Right lobe of liver (tissue), 6 donors: Measurements from ENCODE around the gene STAT5B. TPM values are rescaled to one million over a fixed set of nuclear protein-coding genes. Genes with fewer than 3 reads are reported as not detected.
A peak's percentile ranks its signal among the peaks of the same experiment; 100 is the strongest.

Source experiments
- ATAC-seq, 4 donors: fragments of 200-7000 bp; cut with Tn5 transposase; one replicate each; pipeline ENCODE4 v1.9.1; 2020; ENCODE audit warnings: mild to moderate bottlenecking in 4 of 4, moderate library complexity in 4 of 4
- DNase-seq, 3 donors: peaks; one replicate each; pipeline ENCODE4 v3.0.0-alpha.2; 2020
- H3K27ac ChIP-seq, 3 donors: fragments of 200-600 bp; one replicate each; pipeline ENCODE4 v1.8.0; 2022
- H3K27me3 ChIP-seq, 2 donors: fragments of 200-600 bp; one replicate each; pipeline ENCODE4 v1.8.0; 2022
- H3K36me3 ChIP-seq, 4 donors: fragments of 200-600 bp; sonication (generic) in 1 of 4; one replicate each; pipeline versions ENCODE4 v1.5.1 to v1.8.0; 2017 to 2022; ENCODE audit warnings: control low read depth in 1 of 4
- H3K4me1 ChIP-seq, 4 donors: fragments of 200-600 bp; sonication (generic) in 1 of 4; one replicate each; pipeline versions ENCODE4 v1.5.1 to v1.8.0; 2017 to 2022; ENCODE audit warnings: control low read depth in 1 of 4
- H3K4me3 ChIP-seq, 3 donors: fragments of 200-600 bp; one replicate each; pipeline ENCODE4 v1.8.0; 2022
- H3K9me3 ChIP-seq, 4 donors: fragments of 200-600 bp; sonication (generic) in 1 of 4; one replicate each; pipeline versions ENCODE4 v1.5.1 to v1.8.0; 2017 to 2022; ENCODE audit warnings: control low read depth in 1 of 4
- POLR2A ChIP-seq: fragments of 450-650 bp; IDR thresholded peaks from one replicate; pipeline ENCODE4 v1.6.1; 2017; ENCODE audit warnings: antibody characterized with exemption, mild to moderate bottlenecking
- WGBS: methylation state at CpG from one replicate; pipeline ENCODE4 v1.1.6; 2018; ENCODE audit warnings: low coverage, low lambda C conversion rate; ENCODE audit not compliant: insufficient coverage; ENCODE audit errors: missing lambda C conversion rate; 5-methylcytosine and 5-hydroxymethylcytosine counted together
- intact Hi-C, 2 donors: fragments of 100-400 bp; cut with DNase I; formaldehyde crosslinking; loops; one replicate each; pipeline versions ENCODE4 v1.11.2 to v1.14.1; 2022
- total RNA-seq, 6 experiments: library from RNA; depleted of rRNA in 2 of 6; stranded (reverse); fragments of >200 nt in 2 of 6; fragmentation: NEBNext Ultra II Directional in 3 of 6; extraction: Animal tissue kit (Norgen Biotek cat#: 25700) in 3 of 6; gene quantifications; one replicate each; pipeline versions ENCODE4 v1.1.0 to v1.2.4, GENCODE V29; 2016 to 2023
- TF ChIP-seq, protein P1 (sequence below), 4 donors: fragments of 200-600 bp in 3 of 4; fragments of 450-650 bp in 1 of 4; IDR thresholded peaks; one replicate each; pipeline versions ENCODE4 v1.5.1 to v1.8.0; 2016 to 2022; ENCODE audit warnings: antibody characterized with exemption in 4 of 4, mild to moderate bottlenecking in 2 of 4
- donor health status: DM: no; HTN: yes; CAD: no.
- donor health status: DM: no; HTN: no; CAD: no.
- donor health status: DM: no; HTN: no; CAD: no.
- donor health status: DM: no; HTN: yes; CAD: no.
- donor health status: DM: no; HTN: yes; CAD: no.

The STAT5B gene
- total RNA-seq, 6 experiments from 2014 or later = 21.2 to 29.0 (median 26.7) TPM

GRCh38 chr17:42179911-42180410 lies 96.2 kb downstream of the STAT5B start:
- intact Hi-C loops = loop anchor here in 1 of 2 donors (10.0 kb wide), 1 partner anchor 55 kb away; the partner anchor contains the start of genes HSPB9 and KAT2A
- peaks cover 0 to 7% of the 10 kb centered on the region in 2 donors for H3K27me3 ChIP-seq
- 16% methylated on average over 11 of the region's 20 CpGs for WGBS
- peak in 3 of 4 donors; percentile 3 to 13 (median 7) for ATAC-seq
- peaks cover 0 to 16% (median 0%) of the 10 kb centered on the region in 4 donors for H3K4me1 ChIP-seq
- H3K9me3 ChIP-seq = no peaks in the 10 kb centered on the region
- no peak overlapping the region for H3K4me3 ChIP-seq
- H3K27ac ChIP-seq = no peak overlapping the region
- no peak for DNase-seq
- TF ChIP-seq, protein P1, sequence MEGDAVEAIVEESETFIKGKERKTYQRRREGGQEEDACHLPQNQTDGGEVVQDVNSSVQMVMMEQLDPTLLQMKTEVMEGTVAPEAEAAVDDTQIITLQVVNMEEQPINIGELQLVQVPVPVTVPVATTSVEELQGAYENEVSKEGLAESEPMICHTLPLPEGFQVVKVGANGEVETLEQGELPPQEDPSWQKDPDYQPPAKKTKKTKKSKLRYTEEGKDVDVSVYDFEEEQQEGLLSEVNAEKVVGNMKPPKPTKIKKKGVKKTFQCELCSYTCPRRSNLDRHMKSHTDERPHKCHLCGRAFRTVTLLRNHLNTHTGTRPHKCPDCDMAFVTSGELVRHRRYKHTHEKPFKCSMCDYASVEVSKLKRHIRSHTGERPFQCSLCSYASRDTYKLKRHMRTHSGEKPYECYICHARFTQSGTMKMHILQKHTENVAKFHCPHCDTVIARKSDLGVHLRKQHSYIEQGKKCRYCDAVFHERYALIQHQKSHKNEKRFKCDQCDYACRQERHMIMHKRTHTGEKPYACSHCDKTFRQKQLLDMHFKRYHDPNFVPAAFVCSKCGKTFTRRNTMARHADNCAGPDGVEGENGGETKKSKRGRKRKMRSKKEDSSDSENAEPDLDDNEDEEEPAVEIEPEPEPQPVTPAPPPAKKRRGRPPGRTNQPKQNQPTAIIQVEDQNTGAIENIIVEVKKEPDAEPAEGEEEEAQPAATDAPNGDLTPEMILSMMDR (IDR thresholded peaks at IDR 0.05) = no peak
- no peak for TF ChIP-seq POLR2A
- H3K36me3 ChIP-seq = no peaks in the 10 kb centered on the region

GRCh38 chr17:42179335-42179734 lies 96.9 kb downstream of the STAT5B start:
- no peaks in the 10 kb centered on the region for H3K36me3 ChIP-seq
- H3K27me3 ChIP-seq = peaks cover 0 to 7% of the 10 kb centered on the region in 2 donors
- no peak for DNase-seq
- no peak for ATAC-seq
- intact Hi-C loops = loop anchor here in 1 of 2 donors (10.0 kb wide), 1 partner anchor 55 kb away; the partner anchor contains the start of genes HSPB9 and KAT2A
- H3K4me1 ChIP-seq = peaks cover 0 to 16% (median 0%) of the 10 kb centered on the region in 4 donors
- H3K4me3 ChIP-seq = no peak overlapping the region
- TF ChIP-seq, protein P1 (IDR thresholded peaks at IDR 0.05) = no peak
- no peak for TF ChIP-seq POLR2A
- H3K27ac ChIP-seq = no peak overlapping the region
- WGBS = 0% methylated on average over 1 of the region's 1 CpG
- no peaks in the 10 kb centered on the region for H3K9me3 ChIP-seq

DNA sequence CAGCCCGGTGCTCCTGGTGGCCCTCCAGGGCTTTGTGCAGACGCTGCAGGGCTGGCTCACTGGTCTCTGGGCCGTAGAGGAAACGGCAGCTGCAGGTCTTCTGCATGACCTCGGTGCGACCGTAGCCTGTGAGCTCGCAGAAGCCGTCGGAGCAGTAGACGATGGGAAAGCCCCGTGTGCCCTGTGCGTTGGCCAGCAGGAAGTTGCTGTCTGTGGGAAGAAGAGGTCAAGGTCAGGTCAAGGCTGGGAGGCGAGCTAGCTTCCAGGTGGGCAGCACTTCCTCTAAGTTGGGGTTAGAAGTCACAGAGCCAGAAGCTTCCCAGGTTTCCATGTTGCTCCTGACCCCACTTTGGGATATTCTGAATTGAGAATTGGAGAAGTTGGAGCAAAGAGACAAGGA lies 97.4 kb downstream of the STAT5B start:
- 13% methylated on average over 3 of the region's 14 CpGs for WGBS
- intact Hi-C loops = loop anchor here in 1 of 2 donors (10.0 kb wide), 1 partner anchor 54 kb away; the partner anchor contains the start of genes HSPB9 and KAT2A
- no peak overlapping the region for H3K4me3 ChIP-seq
- peak in 1 of 3 donors; percentile 50 for DNase-seq
- no peak overlapping the region for H3K27ac ChIP-seq
- peak in 2 of 4 donors; percentile 3 to 35 for ATAC-seq
- no peaks in the 10 kb centered on the region for H3K36me3 ChIP-seq
- TF ChIP-seq, protein P1 (IDR thresholded peaks at IDR 0.05) = no peak
- TF ChIP-seq POLR2A = no peak
- no peaks in the 10 kb centered on the region for H3K9me3 ChIP-seq
- H3K4me1 ChIP-seq = peaks cover 0 to 16% (median 0%) of the 10 kb centered on the region in 4 donors
- peaks cover 0 to 7% of the 10 kb centered on the region in 2 donors for H3K27me3 ChIP-seq

- H3K4me3 ChIP-seq = no peak overlapping the region
- H3K36me3 ChIP-seq = no peaks in the 10 kb centered on the region
- H3K9me3 ChIP-seq = no peaks in the 10 kb centered on the region
- H3K27ac ChIP-seq = no peak overlapping the region
- intact Hi-C loops = loop anchor here in 1 of 2 donors (10.0 kb wide), 1 partner anchor 53 kb away; the partner anchor contains the start of genes HSPB9 and KAT2A
- no peak for DNase-seq
- H3K4me1 ChIP-seq = peaks cover 0 to 10% (median 0%) of the 10 kb centered on the region in 4 donors
- 67% methylated on average over 1 of the region's 2 CpGs for WGBS
- ATAC-seq = no peak
- no peak for TF ChIP-seq POLR2A
- TF ChIP-seq, protein P1 (IDR thresholded peaks at IDR 0.05) = no peak
- peaks cover 0 to 7% of the 10 kb centered on the region in 2 donors for H3K27me3 ChIP-seq
Measured at GRCh38 chr17:42177684-42178083, 98.5 kb downstream of the STAT5B start.
